ENCODE results near the gene APOBEC3A. TPM values are rescaled to one million over a fixed set of nuclear protein-coding genes. Genes with fewer than 3 reads are reported as not detected.
"Not testable (repeated sequence)": the region's sequence is repeated elsewhere in the genome, so short reads cannot be mapped to it uniquely, and the experiment has no call there.

Gene APOBEC3A
- total RNA-seq, 1 experiment from 2014 or later: not detected

GRCh38 chr22:38957808-38958650, 620 bp downstream of the APOBEC3A start:
- DNase-seq (ENCODE audit: unreplicated experiment): no peak
- Mint-ChIP-seq H3K9me3 (ENCODE audit: unreplicated experiment) (no peaks in the 10 kb centered on the region), H3K36me3 (ENCODE audit: insufficient read depth, unreplicated experiment) (no peaks in the 10 kb centered on the region), H3K4me3 (ENCODE audit: unreplicated experiment) (no peak overlapping the region), H3K27me3 (ENCODE audit: insufficient read depth, unreplicated experiment) (peaks cover 40% of the 10 kb centered on the region), H3K27ac (ENCODE audit: low read depth, unreplicated experiment) (no peak overlapping the region), H3K4me1 (ENCODE audit: insufficient read depth, unreplicated experiment) (peaks cover 18% of the 10 kb centered on the region)
- ChIA-PET POLR2A (no interaction called here), CTCF (no interaction called here)
- BruUV-seq (replicated peaks): no TSS peak
- TF ChIP-seq CTCF (IDR thresholded peaks at IDR 0.05; ENCODE audit: unreplicated experiment): no peak
- intact Hi-C loops (cut with micrococcal nuclease): no loop called here

- not testable (repeated sequence) for H3K27ac Mint-ChIP-seq (ENCODE audit: low read depth, unreplicated experiment); BruUV-seq (replicated peaks)
Measured at GRCh38 chr22:38958651-38958943, 1.2 kb downstream of the APOBEC3A start.

GRCh38 chr22:38959590-38959989, 2.2 kb downstream of the APOBEC3A start:
- ChIA-PET POLR2A (no interaction called here), CTCF (interaction anchor here (1.2 kb wide), 1 partner anchor 14 kb away, joined by 4 read pairs; no protein-coding TSS in a partner anchor)
- intact Hi-C loops (cut with micrococcal nuclease): no loop called here
- H3K4me3 Mint-ChIP-seq (ENCODE audit: unreplicated experiment): no peak overlapping the region
- H3K9me3 Mint-ChIP-seq (ENCODE audit: unreplicated experiment): no peaks in the 10 kb centered on the region
- no TSS peak for BruUV-seq (replicated peaks)
- no peak for TF ChIP-seq CTCF (IDR thresholded peaks at IDR 0.05; ENCODE audit: unreplicated experiment)
- H3K27me3 Mint-ChIP-seq (ENCODE audit: insufficient read depth, unreplicated experiment): peaks cover 40% of the 10 kb centered on the region
- H3K27ac Mint-ChIP-seq (ENCODE audit: low read depth, unreplicated experiment): no peak overlapping the region
- H3K4me1 Mint-ChIP-seq (ENCODE audit: insufficient read depth, unreplicated experiment): peaks cover 15% of the 10 kb centered on the region
- no peaks in the 10 kb centered on the region for H3K36me3 Mint-ChIP-seq (ENCODE audit: insufficient read depth, unreplicated experiment)
- DNase-seq (ENCODE audit: unreplicated experiment): no peak

More at GRCh38 chr22:38958651-38958943, 1.2 kb downstream of the APOBEC3A start:
- intact Hi-C loops (cut with micrococcal nuclease); POLR2A ChIA-PET; H3K4me3 Mint-ChIP-seq (ENCODE audit: unreplicated experiment); H3K9me3 Mint-ChIP-seq (ENCODE audit: unreplicated experiment); DNase-seq (ENCODE audit: unreplicated experiment); H3K36me3 Mint-ChIP-seq (ENCODE audit: insufficient read depth, unreplicated experiment): not testable (repeated sequence)
- peaks cover 40% of the 10 kb centered on the region for H3K27me3 Mint-ChIP-seq (ENCODE audit: insufficient read depth, unreplicated experiment)
- H3K4me1 Mint-ChIP-seq (ENCODE audit: insufficient read depth, unreplicated experiment): peaks cover 16% of the 10 kb centered on the region
- CTCF ChIA-PET: interaction anchor here (0.6 kb wide), 1 partner anchor 89 kb away, joined by 5 read pairs; no protein-coding TSS in a partner anchor

- H3K27me3 Mint-ChIP-seq (ENCODE audit: insufficient read depth, unreplicated experiment): peaks cover 46% of the 10 kb centered on the region
- POLR2A ChIA-PET; BruUV-seq (replicated peaks): not testable (repeated sequence)
Measured at GRCh38 chr22:38960673-38961072, 3.3 kb downstream of the APOBEC3A start.

GRCh38 chr22:38963291-38963738, 5.9 kb downstream of the APOBEC3A start:
- not testable (repeated sequence) for H3K27ac Mint-ChIP-seq (ENCODE audit: low read depth, unreplicated experiment)

More at GRCh38 chr22:38960673-38961072, 3.3 kb downstream of the APOBEC3A start:
- H3K4me3 Mint-ChIP-seq (ENCODE audit: unreplicated experiment); intact Hi-C loops (cut with micrococcal nuclease); H3K27ac Mint-ChIP-seq (ENCODE audit: low read depth, unreplicated experiment); DNase-seq (ENCODE audit: unreplicated experiment); H3K36me3 Mint-ChIP-seq (ENCODE audit: insufficient read depth, unreplicated experiment); H3K9me3 Mint-ChIP-seq (ENCODE audit: unreplicated experiment): not testable (repeated sequence)
- CTCF ChIA-PET: interaction anchor here (0.6 kb wide), 1 partner anchor 28 kb away, joined by 3 read pairs; no protein-coding TSS in a partner anchor
- H3K4me1 Mint-ChIP-seq (ENCODE audit: insufficient read depth, unreplicated experiment): peaks cover 15% of the 10 kb centered on the region

More at GRCh38 chr22:38963291-38963738, 5.9 kb downstream of the APOBEC3A start:
- POLR2A ChIA-PET; intact Hi-C loops (cut with micrococcal nuclease); H3K4me1 Mint-ChIP-seq (ENCODE audit: insufficient read depth, unreplicated experiment); BruUV-seq (replicated peaks); CTCF ChIA-PET; H3K4me3 Mint-ChIP-seq (ENCODE audit: unreplicated experiment); H3K9me3 Mint-ChIP-seq (ENCODE audit: unreplicated experiment); DNase-seq (ENCODE audit: unreplicated experiment); H3K36me3 Mint-ChIP-seq (ENCODE audit: insufficient read depth, unreplicated experiment): not testable (repeated sequence)
- peaks cover 36% of the 10 kb centered on the region for H3K27me3 Mint-ChIP-seq (ENCODE audit: insufficient read depth, unreplicated experiment)

All from MCF 10A (cell line).